Stimulated activated CD4-positive, alpha-beta T cell treated with anti-CD3 and anti-CD28 coated beads, Interleukin-2, amount 100 ng/mL, for 4 hours (primary cell): ENCODE results near the gene C13orf46.
"Not testable (repeated sequence)": the region's sequence is repeated elsewhere in the genome, so short reads cannot be mapped to it uniquely, and the experiment has no call there.

Experiments
- DNase-seq: peaks from one replicate; pipeline ENCODE4 v3.0.0-alpha.2; 2020; ENCODE audit warnings: low read depth

The C13orf46 gene

DNA sequence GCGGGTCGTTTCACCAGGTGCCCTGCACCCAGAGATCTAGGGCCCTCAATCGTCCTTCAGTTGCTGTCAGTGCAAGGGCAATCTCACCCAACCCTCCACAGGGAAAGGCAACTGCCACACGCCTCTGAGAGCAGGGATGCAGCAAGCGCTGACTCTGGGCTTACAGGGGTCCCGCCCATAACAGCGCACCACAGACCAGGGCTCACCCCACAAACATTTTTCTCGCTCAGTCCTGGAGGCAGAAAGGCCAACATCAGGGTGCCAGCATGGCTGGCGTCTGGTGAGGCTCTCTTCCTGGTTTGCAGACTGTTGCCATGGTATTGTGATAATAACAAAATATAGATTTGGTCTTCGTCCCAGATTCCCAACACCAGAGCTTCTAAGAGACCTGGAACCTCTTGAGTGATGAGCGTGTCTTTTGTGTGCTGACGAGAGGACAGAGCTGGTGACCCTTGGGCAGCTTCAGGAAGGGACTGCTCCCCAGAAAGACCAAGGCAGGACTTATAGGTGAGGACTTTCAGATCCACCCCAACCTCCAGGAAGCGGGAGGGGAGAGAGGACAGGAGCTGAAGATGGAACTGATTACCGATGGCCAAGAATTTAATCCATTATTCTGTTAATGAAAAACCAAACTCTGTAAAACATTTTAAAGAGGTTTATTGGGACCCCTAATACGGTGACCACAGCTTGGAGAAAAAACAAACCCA lies 51.3 kb downstream of the C13orf46 start:
- no peak for DNase-seq

GRCh38 chr13:113921763-113922162 lies 52.1 kb downstream of the C13orf46 start:
- DNase-seq, result no peak

GRCh38 chr13:113920606-113921286 lies 53.1 kb downstream of the C13orf46 start:
- DNase-seq, result no peak

DNA sequence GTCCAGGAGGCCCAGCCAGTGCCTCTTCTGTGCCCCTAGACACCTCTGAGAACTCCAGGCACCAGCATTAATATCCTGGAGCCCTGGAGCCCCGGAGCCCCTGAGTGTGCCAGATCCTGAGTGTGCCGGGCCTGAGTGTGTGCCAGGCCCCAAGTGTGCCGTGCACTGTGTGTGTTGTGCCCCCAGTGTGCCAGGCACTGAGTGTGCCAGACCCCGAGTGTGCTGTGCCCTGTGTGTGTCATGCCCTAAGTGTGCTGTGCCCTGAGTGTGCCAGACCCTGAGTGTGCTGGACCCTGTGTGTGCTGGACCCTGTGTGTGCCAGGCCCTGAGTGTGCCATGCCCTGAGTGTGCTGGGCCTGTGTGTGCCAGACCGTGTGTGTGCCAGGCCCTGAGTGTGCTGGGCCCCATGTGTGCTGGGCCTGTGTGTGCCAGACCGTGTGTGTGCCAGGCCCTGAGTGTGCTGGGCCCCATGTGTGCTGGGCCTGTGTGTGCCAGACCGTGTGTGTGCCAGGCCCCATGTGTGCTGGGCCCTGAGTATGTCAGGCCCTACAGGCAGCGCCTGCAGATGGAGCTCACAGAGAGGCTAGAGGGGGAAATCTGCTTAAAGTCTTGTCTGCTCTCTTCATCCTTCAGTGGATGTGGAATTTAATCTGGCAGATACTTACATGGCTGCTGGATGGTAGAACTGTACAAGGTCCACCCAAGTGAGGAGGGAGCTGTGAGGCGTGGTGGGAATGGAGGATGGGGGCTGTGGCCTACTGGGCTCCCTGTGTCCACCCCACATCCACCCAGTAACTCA lies 53.9 kb downstream of the C13orf46 start:
- no peak for DNase-seq

GRCh38 chr13:113918981-113919701 lies 54.7 kb downstream of the C13orf46 start:
- no peak for DNase-seq

GRCh38 chr13:113918580-113918979 lies 55.3 kb downstream of the C13orf46 start:
- no peak for DNase-seq

DNA sequence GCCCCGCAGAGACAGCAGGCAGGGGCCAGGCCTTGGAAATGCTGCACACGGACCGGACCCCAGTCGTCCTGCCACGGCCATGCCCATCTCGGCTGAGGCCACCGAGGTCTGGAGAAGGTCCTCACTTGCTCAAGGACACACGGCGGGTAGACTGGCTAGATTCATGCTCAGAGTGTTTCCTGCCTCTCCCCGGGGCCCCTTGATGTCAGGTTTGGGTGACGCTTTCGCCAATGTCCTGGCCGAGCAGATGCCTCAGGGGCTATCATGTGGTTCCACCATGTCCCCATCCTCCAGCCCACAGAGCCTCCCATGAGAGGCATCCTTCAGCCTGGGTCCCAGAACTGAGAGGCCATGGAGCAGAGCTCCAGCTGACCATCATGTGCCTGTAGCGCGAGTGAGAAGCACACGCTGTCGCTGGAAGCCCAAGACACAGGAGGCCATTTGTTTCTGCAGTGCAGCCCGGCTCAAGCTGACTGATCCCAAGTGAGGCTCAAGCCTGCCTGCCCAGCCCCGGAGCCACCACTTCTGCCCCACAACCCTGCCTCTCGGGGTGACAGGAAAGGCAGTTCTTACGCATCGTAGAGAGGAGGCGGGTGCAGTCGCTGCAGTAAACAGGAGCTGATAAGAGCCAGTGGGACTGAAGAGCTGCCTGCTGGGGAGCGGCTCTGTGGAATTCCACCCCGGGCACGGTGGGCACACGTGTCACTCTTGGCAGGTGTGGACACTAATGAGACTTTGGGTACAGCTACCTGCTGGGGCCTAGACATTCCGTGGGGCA lies 56.1 kb downstream of the C13orf46 start:
- DNase-seq, result no peak

DNA sequence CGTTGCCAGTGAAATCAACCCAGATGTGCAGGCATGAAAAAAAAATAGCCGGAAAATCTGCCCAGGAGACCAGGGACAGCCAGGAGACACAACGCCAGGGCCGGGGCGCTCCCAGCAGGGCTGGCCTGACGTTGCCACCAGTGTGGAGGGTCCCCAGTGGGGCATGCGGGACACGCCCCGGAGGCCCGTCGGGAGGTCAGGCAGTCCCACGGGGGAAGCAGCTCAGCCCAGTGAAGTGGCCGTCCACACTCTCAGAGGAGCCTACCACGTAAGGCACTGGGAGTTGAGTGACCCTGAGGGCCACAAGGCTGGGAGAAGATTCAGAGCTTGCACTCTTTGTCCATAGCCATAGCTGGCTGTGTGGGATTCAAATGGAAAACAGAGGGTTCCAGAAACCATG lies 56.8 kb downstream of the C13orf46 start:
- DNase-seq, result no peak

- no peak for DNase-seq
Measured at GRCh38 chr13:113916330-113916815, 57.5 kb downstream of the C13orf46 start.

DNA sequence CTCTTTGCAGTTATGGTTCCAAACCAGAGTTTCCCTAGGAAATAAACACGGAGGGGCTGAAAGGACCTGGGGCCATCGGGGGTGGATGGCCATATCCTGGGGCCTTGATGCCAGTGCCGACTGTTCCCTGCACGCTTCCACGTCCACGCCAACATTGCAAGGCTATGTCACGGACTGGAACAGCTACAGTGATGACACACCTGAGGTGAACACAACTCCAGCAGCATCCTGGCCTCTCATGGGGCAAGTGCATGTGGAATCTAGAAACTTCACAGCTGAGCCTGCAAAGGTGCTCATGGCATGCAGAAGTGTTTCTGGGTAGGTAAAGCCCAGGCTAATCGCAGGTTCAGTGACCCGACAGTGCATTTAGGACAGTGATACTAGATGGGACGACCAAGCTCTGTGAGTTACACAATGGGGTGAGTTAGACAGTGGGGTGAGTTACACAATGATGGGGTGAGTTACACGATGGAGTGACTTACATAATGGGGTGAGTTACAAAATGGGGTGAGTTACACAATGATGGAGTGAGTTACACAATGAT lies 58.0 kb downstream of the C13orf46 start:
- no peak for DNase-seq

GRCh38 chr13:113915012-113915763 lies 58.7 kb downstream of the C13orf46 start:
- DNase-seq, result no peak

DNA sequence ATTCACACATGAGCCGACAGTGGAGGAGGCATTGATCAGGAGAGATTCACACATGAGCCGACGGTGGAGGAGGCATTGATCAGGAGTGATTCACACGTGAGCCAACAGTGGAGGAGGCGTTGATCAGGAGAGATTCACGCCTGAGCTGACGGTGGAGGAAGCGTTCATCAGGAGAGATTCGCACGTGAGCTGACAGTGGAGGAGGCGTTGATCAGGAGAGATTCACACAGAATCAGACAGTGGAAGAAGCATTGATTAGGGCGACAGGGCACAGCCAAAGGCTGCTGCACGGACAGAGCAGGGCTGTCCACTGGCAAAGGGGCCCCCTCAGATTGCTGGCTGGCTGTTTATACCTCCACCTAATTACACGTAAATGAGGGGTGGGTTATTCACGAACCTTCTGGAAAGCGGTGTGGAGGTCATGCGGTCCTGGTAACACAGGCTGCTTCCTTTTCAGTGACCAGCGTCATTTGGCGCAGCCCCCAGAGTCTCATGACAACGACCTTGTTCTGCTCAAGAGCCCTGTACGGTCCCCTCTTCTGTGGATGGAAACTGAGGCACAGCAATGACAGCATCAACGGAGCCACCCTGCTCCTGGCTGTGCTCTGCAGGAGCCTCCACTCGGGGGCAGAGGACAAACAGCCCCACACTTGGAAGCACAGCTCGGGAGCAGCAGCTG lies 59.4 kb downstream of the C13orf46 start:
- no peak for DNase-seq

GRCh38 chr13:113913838-113914237 lies 60.0 kb downstream of the C13orf46 start:
- DNase-seq, result not testable (repeated sequence)

GRCh38 chr13:113913408-113913807 lies 60.5 kb downstream of the C13orf46 start:
- not testable (repeated sequence) for DNase-seq

DNA sequence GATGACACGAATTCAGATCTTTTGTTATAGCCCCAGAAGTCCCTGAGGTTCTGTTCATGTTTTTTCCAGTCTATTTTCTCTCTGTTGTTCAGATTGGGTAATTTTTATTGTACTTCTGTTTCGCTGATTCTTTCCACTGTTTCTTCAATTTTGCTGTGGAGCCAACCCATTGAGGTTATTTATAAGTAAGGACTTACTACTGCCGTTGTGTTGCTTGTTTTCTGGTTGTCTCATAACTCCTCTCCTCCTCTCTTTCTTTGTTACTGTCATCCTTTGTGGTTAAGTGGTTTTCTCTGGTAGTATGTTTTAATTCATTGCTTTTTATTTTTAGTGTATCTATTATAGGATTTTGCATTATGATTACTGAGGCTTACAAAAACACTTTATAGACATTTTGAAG lies 61.3 kb downstream of the C13orf46 start:
- no peak for DNase-seq

GRCh38 chr13:113907635-113908617 lies 66.0 kb downstream of the C13orf46 start:
- no peak for DNase-seq

GRCh38 chr13:113906571-113906970 lies 67.3 kb downstream of the C13orf46 start:
- no peak for DNase-seq

GRCh38 chr13:113905942-113906341 lies 67.9 kb downstream of the C13orf46 start:
- no peak for DNase-seq
